ENCODE data around the gene PCGF5. TPM values are rescaled to one million over a fixed set of nuclear protein-coding genes. Genes with fewer than 3 reads are reported as not detected.

PCGF5 gene
- total and polyA plus RNA-seq, 10 of the 15 experiments (the other 5 are each of a cell fraction or from before 2014, with no cell fraction given), result 33.2 to 79.7 (median 50.7) TPM

GRCh38 chr10:91220194-91220953 is at the start of gene PCGF5 (continued):
- peak in 2 of 3 experiments; percentile 24 to 39; a peak in 3 of 6 replicates for TF ChIP-seq CTCF (IDR thresholded peaks at IDR 0.05 in 2 of 3, conservative IDR thresholded peaks at IDR 0.05 in 1 of 3; ENCODE audit: control insufficient read depth in 2 of 3, extremely low read depth in 1 of 3, insufficient read depth in 1 of 3, low read depth in 3 of 3, low read length in 3 of 3)
- no peak for TF ChIP-seq FOXM1 (IDR thresholded peaks at IDR 0.05; ENCODE audit: low read depth, low read length)
- no peak for TF ChIP-seq TCF7 (IDR thresholded peaks at IDR 0.05; ENCODE audit: borderline replicate concordance)
- TF ChIP-seq USF2 (IDR thresholded peaks at IDR 0.05; ENCODE audit: borderline replicate concordance, low read depth, low read length), result no peak
- no peak for TF ChIP-seq EZH2 (IDR thresholded peaks at IDR 0.05; ENCODE audit: borderline replicate concordance, control insufficient read depth, low read depth, low read length)
- TF ChIP-seq BRCA1 (IDR thresholded peaks at IDR 0.05; ENCODE audit: low read depth, low read length), result no peak
- peak; percentile 26; the same call in 1 of the 2 replicates for TF ChIP-seq ATF7 (IDR thresholded peaks at IDR 0.05; ENCODE audit: low read depth)
- no peak for TF ChIP-seq JUNB (IDR thresholded peaks at IDR 0.05)
- TF ChIP-seq IRF4 (IDR thresholded peaks at IDR 0.05; ENCODE audit: low read depth, low read length), result no peak
- TF ChIP-seq KDM1A (IDR thresholded peaks at IDR 0.05; ENCODE audit: borderline replicate concordance), result no peak
- no peak for TF ChIP-seq RELA (IDR thresholded peaks at IDR 0.05; ENCODE audit: borderline replicate concordance, partially characterized antibody)
- no peak for TF ChIP-seq ATF3 (IDR thresholded peaks at IDR 0.05; ENCODE audit: borderline replicate concordance, extremely low read depth, low read depth, low read length)
- TF ChIP-seq MTA3 (IDR thresholded peaks at IDR 0.05; ENCODE audit: borderline replicate concordance, low read length), result no peak
- TF ChIP-seq YY1 (IDR thresholded peaks at IDR 0.05; ENCODE audit: low read depth, low read length), result no peak
- TF ChIP-seq NR2C1 (IDR thresholded peaks at IDR 0.05), result no peak
- no peak for TF ChIP-seq ZBTB11 (CRISPR knock-in tag; IDR thresholded peaks at IDR 0.05)
- no peak for TF ChIP-seq EP300 (IDR thresholded peaks at IDR 0.05; ENCODE audit: borderline replicate concordance in 1 of 2, control insufficient read depth in 1 of 2, low read depth in 2 of 2, low read length in 2 of 2)

Data from GM12878 (cell line).